H9 (cell line): ENCODE measurements around the gene ZNF236. TPM values are rescaled to one million over a fixed set of nuclear protein-coding genes. Genes with fewer than 3 reads are reported as not detected.

Source experiments
- DNase-seq: peaks from one replicate; pipeline ENCODE4 v3.0.0-alpha.2; 2017
- H2AFZ ChIP-seq: one replicate; pipeline ENCODE4 v1.6.1; 2013; ENCODE audit warnings: mild to moderate bottlenecking, low read length, control low read depth, moderate library complexity
- H2AK5ac ChIP-seq: 2 replicates; pipeline ENCODE4 v1.6.1; 2013; ENCODE audit warnings: low read length, control low read depth, mixed read lengths; ENCODE audit not compliant: insufficient read length
- H2BK120ac ChIP-seq: one replicate; pipeline ENCODE4 v1.6.1; 2013; ENCODE audit warnings: low read depth, mild to moderate bottlenecking, low read length, control low read depth, inconsistent platforms; ENCODE audit not compliant: poor library complexity, severe bottlenecking
- H2BK12ac ChIP-seq: 2 replicates; pipeline ENCODE4 v1.6.1; 2013; ENCODE audit warnings: low read length, control low read depth, mixed read lengths, low read depth; ENCODE audit not compliant: insufficient read length
- H2BK15ac ChIP-seq: 2 replicates; pipeline ENCODE4 v1.6.1; 2013; ENCODE audit warnings: low read depth, low read length, control low read depth
- H2BK20ac ChIP-seq: one replicate; pipeline ENCODE4 v1.6.1; 2013; ENCODE audit warnings: low read depth, mild to moderate bottlenecking, low read length, control low read depth, inconsistent platforms; ENCODE audit not compliant: poor library complexity, severe bottlenecking
- H2BK5ac ChIP-seq: 2 replicates; pipeline ENCODE4 v1.6.1; 2013; ENCODE audit warnings: low read length, control low read depth, mixed read lengths; ENCODE audit not compliant: insufficient read length
- H3K14ac ChIP-seq: 2 replicates; pipeline ENCODE4 v1.6.1; 2013; ENCODE audit warnings: low read length, control low read depth; ENCODE audit not compliant: insufficient read depth
- H3K18ac ChIP-seq: 2 replicates; pipeline ENCODE4 v1.6.1; 2013; ENCODE audit warnings: low read depth, mild to moderate bottlenecking, mixed read lengths, low read length, control low read depth; ENCODE audit not compliant: insufficient read length
- H3K23ac ChIP-seq: 2 replicates; pipeline ENCODE4 v1.6.1; 2013; ENCODE audit warnings: low read length, control low read depth, mixed read lengths, low read depth; ENCODE audit not compliant: insufficient read length
- H3K23me2 ChIP-seq: 2 replicates; pipeline ENCODE4 v1.6.1; 2013; ENCODE audit warnings: low read depth, mild to moderate bottlenecking, mixed read lengths, low read length, control low read depth; ENCODE audit not compliant: insufficient read length, poor library complexity, severe bottlenecking
- H3K27ac ChIP-seq: 2 replicates; pipeline ENCODE4 v1.5.1; 2013; ENCODE audit warnings: low read length, control low read depth, mixed read lengths, low read depth; ENCODE audit not compliant: insufficient read length
- H3K27me3 ChIP-seq: 2 replicates; pipeline ENCODE4 v1.6.1; 2013; ENCODE audit warnings: low read length, control low read depth, inconsistent platforms; ENCODE audit not compliant: insufficient read depth
- H3K4ac ChIP-seq: 2 replicates; pipeline ENCODE4 v1.6.1; 2013; ENCODE audit warnings: low read depth, mild to moderate bottlenecking, control low read depth, inconsistent platforms, low read length, moderate library complexity
- H3K4me1 ChIP-seq: 2 replicates; pipeline ENCODE4 v1.6.1; 2013; ENCODE audit warnings: low read length, control low read depth, inconsistent platforms; ENCODE audit not compliant: insufficient read depth
- H3K4me2 ChIP-seq: 2 replicates; pipeline ENCODE4 v1.6.1; 2013; ENCODE audit warnings: low read length, control low read depth, mixed read lengths; ENCODE audit not compliant: insufficient read length, insufficient read depth
- H3K56ac ChIP-seq: 2 replicates; pipeline ENCODE4 v1.6.1; 2013; ENCODE audit warnings: low read depth, mild to moderate bottlenecking, mixed read lengths, low read length, control low read depth; ENCODE audit not compliant: insufficient read length
- H3K79me1 ChIP-seq: 2 replicates; pipeline ENCODE4 v1.6.1; 2013; ENCODE audit warnings: low read depth, mild to moderate bottlenecking, moderate library complexity, low read length, control low read depth, inconsistent platforms; ENCODE audit not compliant: insufficient read depth, poor library complexity, severe bottlenecking
- H3K79me2 ChIP-seq: 2 replicates; pipeline ENCODE4 v1.6.1; 2013; ENCODE audit warnings: low read length, control low read depth, inconsistent platforms; ENCODE audit not compliant: insufficient read depth
- H3K9ac ChIP-seq: 2 replicates; pipeline ENCODE4 v1.6.1; 2013; ENCODE audit warnings: low read length, control low read depth, mixed read lengths; ENCODE audit not compliant: insufficient read length; ENCODE audit errors: extremely low read depth
- H3K9me3 ChIP-seq: one replicate; pipeline ENCODE4 v1.6.1; 2013; ENCODE audit warnings: low read depth, low read length, inconsistent platforms; ENCODE audit not compliant: control insufficient read depth
- H3T11ph ChIP-seq: one replicate; pipeline ENCODE4 v1.6.1; 2013; ENCODE audit warnings: mild to moderate bottlenecking, low read length, control low read depth, inconsistent platforms
- H4K20me1 ChIP-seq: one replicate; pipeline ENCODE4 v1.6.1; 2013; ENCODE audit not compliant: control insufficient read depth, insufficient read length, insufficient read depth
- H4K5ac ChIP-seq: 2 replicates; pipeline ENCODE4 v1.6.1; 2013; ENCODE audit warnings: low read depth, mild to moderate bottlenecking, mixed read lengths, low read length, control low read depth; ENCODE audit not compliant: insufficient read length
- H4K8ac ChIP-seq: replicated peaks from 2 replicates; pipeline ENCODE4 v1.6.1; 2013; ENCODE audit warnings: low read length, control low read depth, mixed read lengths, low read depth; ENCODE audit not compliant: insufficient read length
- H4K91ac ChIP-seq: 2 replicates; pipeline ENCODE4 v1.6.1; 2013; ENCODE audit warnings: low read depth, mild to moderate bottlenecking, moderate library complexity, mixed read lengths, low read length, control low read depth; ENCODE audit not compliant: insufficient read length
- H3K27ac Mint-ChIP-seq, 3 experiments: 2 replicates in 2 of 3; 3 replicates in 1 of 3; pipeline ENCODE4 v1.8.0; 2020 to 2021; ENCODE audit warnings: mixed read lengths in 3 of 3, mild to moderate bottlenecking in 1 of 3, moderate library complexity in 1 of 3
- H3K27me3 Mint-ChIP-seq: 2 replicates; pipeline ENCODE4 v1.8.0; 2021; ENCODE audit warnings: low read depth, mild to moderate bottlenecking, moderate library complexity, mixed read lengths
- H3K36me3 Mint-ChIP-seq, 3 experiments: 2 replicates in 2 of 3; 3 replicates in 1 of 3; pipeline ENCODE4 v1.8.0; 2020 to 2021; ENCODE audit warnings: low read depth in 3 of 3, mixed read lengths in 3 of 3; ENCODE audit not compliant: insufficient read depth in 1 of 3
- H3K4me1 Mint-ChIP-seq, 2 experiments: 2 replicates each; pipeline ENCODE4 v1.8.0; 2020; ENCODE audit warnings: mixed read lengths in 2 of 2
- H3K4me3 Mint-ChIP-seq, 2 experiments: 2 replicates in 1 of 2; 3 replicates in 1 of 2; pipeline ENCODE4 v1.8.0; 2020 to 2021; ENCODE audit warnings: mild to moderate bottlenecking in 2 of 2, mixed read lengths in 2 of 2, moderate library complexity in 1 of 2
- H3K9me3 Mint-ChIP-seq, 2 experiments: 2 replicates in 1 of 2; 3 replicates in 1 of 2; pipeline ENCODE4 v1.8.0; 2020; ENCODE audit warnings: mild to moderate bottlenecking in 2 of 2, mixed read lengths in 2 of 2, moderate library complexity in 1 of 2
- CTCF ChIP-seq: fragments of 200-600 bp; sonication (generic); conservative IDR thresholded peaks from 3 replicates; pipeline ENCODE4 v1.8.0; 2021; ENCODE audit warnings: antibody characterized with exemption, mild to moderate bottlenecking
- WGBS: extraction: QIAGEN DNeasy Blood & Tissue Kit; methylation state at CpG from one replicate; pipeline ENCODE4 v1.1.7; 2013; ENCODE audit warnings: missing lambda C conversion rate, low lambda C conversion rate, mixed read lengths; ENCODE audit not compliant: insufficient read length; ENCODE audit errors: extremely low coverage; 5-methylcytosine and 5-hydroxymethylcytosine counted together
- total RNA-seq: library from RNA; stranded (reverse); gene quantifications from 2 replicates; pipeline ENCODE4 v1.2.1, GENCODE V29; 2021

Gene ZNF236
- total RNA-seq, 1 experiment from 2014 or later: 16.0 TPM

GRCh38 chr18:76980663-76981395, 158.5 kb downstream of the ZNF236 start:
- Histone ChIP-seq H2BK20ac (no peak overlapping the region), H2BK120ac (no peak overlapping the region), H2BK12ac (no peak overlapping the region), H3K56ac (no peak overlapping the region), H3K27me3 (no peaks in the 10 kb centered on the region), H3K4me1 (peaks cover 7% of the 10 kb centered on the region), H3K23ac (no peak overlapping the region), H2AFZ (no peak overlapping the region), H2BK5ac (no peak overlapping the region), H2AK5ac (no peak overlapping the region), H3K79me2 (no peaks in the 10 kb centered on the region), H3K9ac (no peak overlapping the region), H3K4ac (no peak overlapping the region), H3K4me2 (no peak overlapping the region), H3K18ac (no peak overlapping the region), H3T11ph (no peak overlapping the region), H3K9me3 (no peaks in the 10 kb centered on the region), H4K20me1 (no peaks in the 10 kb centered on the region), H3K27ac (no peak overlapping the region), H3K23me2 (no peaks in the 10 kb centered on the region), H4K91ac (no peak overlapping the region), H3K14ac (no peak overlapping the region), H4K5ac (no peak overlapping the region), H2BK15ac (no peak overlapping the region), H4K8ac (no peak overlapping the region), H3K79me1 (no peaks in the 10 kb centered on the region)
- WGBS: no CpG with 5 or more reads among the region's 23 CpGs
- Mint-ChIP-seq H3K27me3 (no peaks in the 10 kb centered on the region; the same call in 1 of the 2 replicates), H3K36me3 (peaks cover 0 to 6% (median 1%) of the 10 kb centered on the region in 3 experiments; a peak in 3 of 7 replicates), H3K4me3 (no peak overlapping the region), H3K27ac (peak overlapping the region in 1 of 3 experiments; percentile 66; a peak in 1 of 7 replicates), H3K4me1 (peaks cover 41 to 42% of the 10 kb centered on the region in 2 experiments), H3K9me3 (no peaks in the 10 kb centered on the region)
- TF ChIP-seq CTCF: no peak
- DNase-seq: no peak
